ENCODE data around the gene R3HDM4. TPM values are rescaled to one million over a fixed set of nuclear protein-coding genes. Genes with fewer than 3 reads are reported as not detected.

The R3HDM4 gene
- total and polyA plus RNA-seq, 10 of the 15 experiments (the other 5 are each of a cell fraction or from before 2014, with no cell fraction given) = 1.3 to 65.8 (median 27.7) TPM

GRCh38 chr19:944171-944567 is 31.1 kb upstream of the R3HDM4 start (continued):
- no peak for TF ChIP-seq PKNOX1 (IDR thresholded peaks at IDR 0.05)
- TF ChIP-seq ZNF207 (IDR thresholded peaks at IDR 0.05; ENCODE audit: borderline replicate concordance) = no peak
- TF ChIP-seq NBN (IDR thresholded peaks at IDR 0.05) = no peak
- no peak for TF ChIP-seq ATF3 (IDR thresholded peaks at IDR 0.05; ENCODE audit: borderline replicate concordance, extremely low read depth, low read depth, low read length)
- no peak for TF ChIP-seq NR2F1 (conservative IDR thresholded peaks at IDR 0.05)
- no peak for TF ChIP-seq JUND (IDR thresholded peaks at IDR 0.05; ENCODE audit: low read depth, low read length)
- TF ChIP-seq NFIC (IDR thresholded peaks at IDR 0.05; ENCODE audit: low read depth, low read length) = no peak
- TF ChIP-seq ZBTB40 (IDR thresholded peaks at IDR 0.05; ENCODE audit: borderline replicate concordance) = no peak
- no peak for TF ChIP-seq IRF3 (IDR thresholded peaks at IDR 0.05)
- no peak for TF ChIP-seq ZNF687 (IDR thresholded peaks at IDR 0.05)
- no peak for TF ChIP-seq NFYA (IDR thresholded peaks at IDR 0.05; ENCODE audit: borderline replicate concordance, low read depth, low read length)
- no peak for TF ChIP-seq ZBED1 (IDR thresholded peaks at IDR 0.05; ENCODE audit: borderline replicate concordance)
- no peak for TF ChIP-seq KLF5 (IDR thresholded peaks at IDR 0.05; ENCODE audit: partially characterized antibody)
- no peak for TF ChIP-seq SMAD5 (IDR thresholded peaks at IDR 0.05; ENCODE audit: low read depth)
- TF ChIP-seq ZNF622 (IDR thresholded peaks at IDR 0.05) = no peak
- no peak for TF ChIP-seq TCF7 (IDR thresholded peaks at IDR 0.05; ENCODE audit: borderline replicate concordance)

Measured in GM12878 (cell line).